PFSK-1 (cell line): ENCODE results near the gene HSPG2.

Experiments used
- FOXP2 ChIP-seq: optimal IDR thresholded peaks from 2 replicates; pipeline ENCODE3; 2011; ENCODE audit warnings: borderline replicate concordance, control low read depth, inconsistent platforms; ENCODE audit not compliant: insufficient read depth; ENCODE audit errors: extremely low read length, extremely low read depth
- POLR2AphosphoS5 ChIP-seq: IDR thresholded peaks from 2 replicates; pipeline ENCODE4 v1.6.1; 2012; ENCODE audit warnings: low read depth, mild to moderate bottlenecking, control low read depth, low read length, moderate library complexity
- REST ChIP-seq, 2 experiments: IDR thresholded peaks; 2 replicates each; pipeline versions ENCODE4 v1.6.1 to v1.8.0; 2011 to 2012; ENCODE audit warnings: low read depth in 2 of 2, low read length in 2 of 2, control low read depth in 1 of 2, inconsistent platforms in 1 of 2, mild to moderate bottlenecking in 1 of 2, moderate library complexity in 1 of 2; ENCODE audit not compliant: insufficient read depth in 1 of 2
- SIN3A ChIP-seq: IDR thresholded peaks from 2 replicates; pipeline ENCODE4 v1.6.1; 2012; ENCODE audit warnings: mild to moderate bottlenecking, low read length, moderate library complexity, borderline replicate concordance; ENCODE audit not compliant: insufficient read depth
- TAF1 ChIP-seq: IDR thresholded peaks from 2 replicates; pipeline ENCODE4 v1.6.1; 2012; ENCODE audit warnings: low read length, control low read depth, borderline replicate concordance; ENCODE audit not compliant: insufficient read depth

The HSPG2 gene

GRCh38 chr1:21863981-21864380 is 73.1 kb downstream of the HSPG2 start:
- TF ChIP-seq REST (IDR thresholded peaks at IDR 0.05; ENCODE audit: insufficient read depth in 1 of 2, low read depth in 2 of 2, low read length in 2 of 2) (no peak), POLR2AphosphoS5 (no peak), SIN3A (no peak), TAF1 (no peak), FOXP2 (no peak)

GRCh38 chr1:21861602-21862429 is 75.3 kb downstream of the HSPG2 start:
- TF ChIP-seq REST (IDR thresholded peaks at IDR 0.05; ENCODE audit: insufficient read depth in 1 of 2, low read depth in 2 of 2, low read length in 2 of 2), result no peak
- TF ChIP-seq TAF1, result no peak
- TF ChIP-seq FOXP2, result no peak
- no peak for TF ChIP-seq SIN3A
- TF ChIP-seq POLR2AphosphoS5, result no peak

- no peak for TF ChIP-seq TAF1
- no peak for TF ChIP-seq SIN3A
- TF ChIP-seq REST (IDR thresholded peaks at IDR 0.05; ENCODE audit: insufficient read depth in 1 of 2, low read depth in 2 of 2, low read length in 2 of 2), result no peak
- TF ChIP-seq POLR2AphosphoS5, result no peak
- TF ChIP-seq FOXP2, result no peak
Observed at GRCh38 chr1:21860971-21861370, 76.1 kb downstream of the HSPG2 start.

GRCh38 chr1:21859669-21860179 is 77.4 kb downstream of the HSPG2 start:
- TF ChIP-seq POLR2AphosphoS5, result no peak

- TF ChIP-seq FOXP2, result no peak
- TF ChIP-seq REST (IDR thresholded peaks at IDR 0.05; ENCODE audit: insufficient read depth in 1 of 2, low read depth in 2 of 2, low read length in 2 of 2), result no peak
- no peak for TF ChIP-seq TAF1
- TF ChIP-seq POLR2AphosphoS5, result no peak
- TF ChIP-seq SIN3A, result no peak
Observed at GRCh38 chr1:21857840-21858670, 79.1 kb downstream of the HSPG2 start.
